HUES64 (cell line): ENCODE data around the gene TAF1C.

Experiments
- H3K27ac ChIP-seq: 2 replicates; pipeline ENCODE4 v1.7.0; 2013; ENCODE audit warnings: low read depth, low read length, inconsistent platforms
- H3K27me3 ChIP-seq: 2 replicates; pipeline ENCODE4 v1.6.1; 2013; ENCODE audit warnings: mild to moderate bottlenecking, low read length; ENCODE audit not compliant: insufficient read depth
- H3K36me3 ChIP-seq: 2 replicates; pipeline ENCODE4 v1.6.1; 2013; ENCODE audit warnings: mild to moderate bottlenecking, low read length; ENCODE audit not compliant: insufficient read depth
- H3K4me1 ChIP-seq: 2 replicates; pipeline ENCODE4 v1.6.1; 2013; ENCODE audit warnings: mild to moderate bottlenecking, low read length, moderate library complexity; ENCODE audit not compliant: insufficient read depth
- H3K4me3 ChIP-seq: 2 replicates; pipeline ENCODE4 v1.5.1; 2013; ENCODE audit warnings: mild to moderate bottlenecking, low read length, moderate library complexity
- H3K9ac ChIP-seq: 2 replicates; pipeline ENCODE4 v1.6.1; 2013; ENCODE audit warnings: mild to moderate bottlenecking, low read depth, low read length
- H3K9me3 ChIP-seq: 2 replicates; pipeline ENCODE4 v1.6.1; 2013; ENCODE audit warnings: low read depth, low read length; ENCODE audit not compliant: insufficient read depth
- WGBS: fragments of 150-250, 120-280 bp; methylation state at CpG from one replicate; pipeline ENCODE4 v1.1.7; 2013; ENCODE audit warnings: missing lambda C conversion rate; 5-methylcytosine and 5-hydroxymethylcytosine counted together

Gene TAF1C

DNA sequence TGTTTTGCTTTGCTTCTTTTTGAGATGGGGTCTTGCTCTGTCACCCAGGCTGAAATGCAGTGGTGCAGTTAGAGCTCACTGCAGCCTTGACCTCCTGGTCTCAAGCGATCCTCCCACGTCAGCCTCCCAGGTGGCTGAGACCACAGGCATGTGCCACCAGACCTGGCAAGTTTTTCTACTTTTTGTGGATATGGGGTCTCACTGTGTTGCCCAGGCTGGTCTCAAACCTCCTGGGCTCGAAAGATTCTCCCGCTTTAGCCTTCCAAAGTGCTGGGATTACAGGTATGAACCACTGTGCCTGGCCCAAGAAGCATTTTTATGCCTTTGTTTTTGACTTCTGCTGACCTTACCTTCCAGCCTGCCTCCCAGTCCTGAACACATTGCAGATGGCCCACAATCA lies 31.6 kb downstream of the TAF1C start:
- Histone ChIP-seq H3K4me3 (no peak overlapping the region), H3K27ac (no peak overlapping the region), H3K9ac (no peak overlapping the region), H3K9me3 (no peaks in the 10 kb centered on the region), H3K36me3 (no peaks in the 10 kb centered on the region), H3K4me1 (peaks cover 8% of the 10 kb centered on the region; the same call in 1 of the 2 replicates), H3K27me3 (no peaks in the 10 kb centered on the region)
- 91% methylated on average over 4 of the region's 4 CpGs for WGBS

DNA sequence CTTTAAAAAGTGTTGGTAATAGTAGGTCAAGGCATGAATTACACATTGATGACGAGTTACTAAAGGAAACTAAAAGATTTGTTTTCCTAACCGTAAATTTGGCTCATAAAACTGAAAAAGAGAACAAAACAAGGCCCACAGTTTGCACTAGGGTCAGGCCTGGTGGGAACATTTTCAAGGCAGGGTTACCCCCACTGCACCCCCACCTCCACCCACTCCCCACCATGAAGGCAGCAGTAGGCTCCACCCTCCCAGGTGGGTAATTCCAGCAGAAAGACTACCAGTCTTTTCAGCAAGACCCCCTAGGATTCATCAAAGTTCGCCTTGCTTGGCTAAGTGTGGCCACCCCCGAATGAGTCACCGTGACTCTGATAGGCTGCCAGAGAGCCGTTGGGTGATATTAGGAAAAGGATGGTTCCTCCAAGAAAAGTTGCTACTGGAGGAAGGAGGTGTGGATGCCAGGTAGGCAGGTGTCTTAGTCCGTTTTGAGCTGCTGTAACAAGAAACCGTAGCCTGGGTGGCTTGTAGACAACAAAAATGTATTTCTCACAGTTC lies 33.1 kb downstream of the TAF1C start:
- H3K9ac ChIP-seq = no peak overlapping the region
- 73% methylated on average over 8 of the region's 8 CpGs for WGBS
- no peaks in the 10 kb centered on the region for H3K9me3 ChIP-seq
- no peaks in the 10 kb centered on the region for H3K27me3 ChIP-seq
- no peak overlapping the region for H3K27ac ChIP-seq
- no peak overlapping the region for H3K4me3 ChIP-seq
- H3K36me3 ChIP-seq = no peaks in the 10 kb centered on the region
- H3K4me1 ChIP-seq = peaks cover 8% of the 10 kb centered on the region; the same call in 1 of the 2 replicates

DNA sequence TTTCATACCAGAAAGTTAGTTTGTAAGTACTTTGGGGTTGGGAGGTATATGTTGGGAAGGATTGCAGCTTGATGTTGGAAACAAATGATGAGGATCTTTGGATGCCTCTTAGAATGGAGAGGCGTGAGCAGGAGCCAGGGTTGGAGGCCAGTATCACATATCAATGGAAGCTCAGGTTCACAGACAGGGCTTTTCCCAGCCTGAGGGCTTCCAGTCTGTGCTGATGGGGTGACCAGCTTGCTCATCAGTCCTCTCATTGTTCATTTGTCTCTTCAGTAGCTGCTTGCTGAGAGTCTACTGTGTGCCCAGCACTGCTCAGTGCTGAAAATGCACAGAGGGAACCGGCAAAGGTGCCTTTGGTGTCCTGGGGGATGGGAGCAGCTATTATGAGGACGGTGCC lies 35.9 kb downstream of the TAF1C start:
- no peaks in the 10 kb centered on the region for H3K36me3 ChIP-seq
- peaks cover 8% of the 10 kb centered on the region; the same call in 1 of the 2 replicates for H3K4me1 ChIP-seq
- H3K27me3 ChIP-seq = peaks cover 12% of the 10 kb centered on the region
- no peak overlapping the region for H3K9ac ChIP-seq
- H3K27ac ChIP-seq = no peak overlapping the region
- WGBS = 81% methylated on average over 3 of the region's 3 CpGs
- H3K9me3 ChIP-seq = no peaks in the 10 kb centered on the region
- no peak overlapping the region for H3K4me3 ChIP-seq

DNA sequence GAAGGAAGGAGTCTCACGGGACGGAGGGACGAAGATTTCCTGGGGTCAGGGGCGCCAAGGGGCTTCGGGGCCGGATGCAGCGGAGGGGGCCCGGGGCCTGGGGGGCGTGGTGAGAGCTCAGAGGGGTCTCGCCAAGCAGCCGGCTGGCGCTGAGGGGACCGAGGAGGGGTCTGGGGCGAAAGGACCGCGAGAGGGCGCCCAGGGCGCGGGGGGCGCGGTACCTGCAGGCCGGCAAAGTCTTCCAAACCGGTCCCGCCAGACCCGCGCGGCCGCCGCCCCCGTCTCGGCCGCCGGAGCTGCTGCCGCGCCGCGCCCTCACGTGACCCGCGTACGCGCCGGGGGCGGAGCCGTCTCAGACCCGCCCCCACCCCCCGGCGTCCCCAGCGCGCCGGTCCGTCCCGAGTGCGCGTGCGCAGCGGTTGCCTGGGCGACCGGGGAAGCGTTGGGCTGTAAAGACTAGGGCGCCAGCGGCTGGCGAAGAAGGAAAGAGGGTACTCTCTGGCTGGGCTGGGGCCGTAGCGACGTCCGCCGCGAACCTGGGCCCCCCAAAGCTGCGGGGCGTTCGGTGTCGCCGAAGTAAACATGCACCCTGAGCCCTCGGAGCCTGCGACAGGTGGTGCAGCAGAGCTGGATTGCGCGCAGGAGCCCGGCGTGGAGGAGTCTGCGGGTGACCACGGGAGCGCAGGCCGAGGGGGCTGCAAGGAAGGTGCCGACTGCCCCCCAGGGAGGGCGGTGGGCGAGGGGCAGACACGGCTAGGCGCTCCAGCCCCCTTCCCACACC lies 41.8 kb downstream of the TAF1C start, which contains the start of the genes DNAAF1 and HSDL1:
DNAAF1 (plus strand) TSS at position 450 of the 781 bp plus-strand sequence; CDS start at position 583, 133 bp downstream.
HSDL1 (minus strand) TSS at position 319 of the 781 bp plus-strand sequence. CDS start 13,856 bp downstream, outside the sequence.
- no peaks in the 10 kb centered on the region for H3K4me1 ChIP-seq
- H3K9me3 ChIP-seq = no peaks in the 10 kb centered on the region
- H3K4me3 ChIP-seq = peak within 1 kb of the TSS; percentile 92
- H3K27me3 ChIP-seq = peaks cover 18% of the 10 kb centered on the region
- peaks cover 3% of the 10 kb centered on the region; the same call in 1 of the 2 replicates for H3K36me3 ChIP-seq
- H3K27ac ChIP-seq = peak within 1 kb of the TSS; percentile 78; the same call in 1 of the 2 replicates
- H3K9ac ChIP-seq = peak within 1 kb of the TSS; percentile 68
- WGBS = under 1% methylated on average over 89 of the region's 89 CpGs

DNA sequence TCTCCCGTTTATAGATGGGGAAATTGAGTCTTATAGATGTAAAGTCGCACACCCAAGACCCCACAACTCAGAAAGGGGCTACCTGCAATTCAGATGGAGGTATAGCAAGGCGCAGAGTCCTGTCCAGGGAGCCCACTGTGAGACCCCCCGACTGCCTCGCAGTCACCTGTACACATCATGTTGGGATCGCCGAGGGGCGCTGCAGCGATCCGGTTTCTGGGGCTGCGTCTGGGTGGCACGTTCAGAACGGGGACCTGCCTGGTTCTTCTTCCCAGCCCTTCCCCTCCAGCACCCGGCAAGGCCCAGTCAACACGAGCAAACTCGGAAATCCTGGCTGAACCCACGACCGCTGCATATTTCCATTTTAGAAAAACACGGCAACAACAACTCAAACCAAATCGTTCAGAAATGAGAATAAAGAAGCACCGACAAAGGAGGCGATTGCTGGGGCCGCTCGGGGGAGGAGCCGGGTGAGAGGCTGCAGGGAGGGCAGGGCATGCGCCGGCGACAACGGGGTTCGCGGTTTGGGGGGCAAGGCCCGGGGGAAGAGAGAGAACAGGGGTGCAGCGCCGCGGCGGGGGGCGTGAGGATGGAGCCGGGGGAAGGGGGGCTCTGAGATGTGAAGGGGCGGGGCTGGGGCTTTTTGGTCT lies 42.5 kb downstream of the TAF1C start:
- peaks cover 4% of the 10 kb centered on the region; the same call in 1 of the 2 replicates for H3K4me1 ChIP-seq
- H3K4me3 ChIP-seq = peak overlapping the region; percentile 92
- peak overlapping the region; percentile 78; the same call in 1 of the 2 replicates for H3K27ac ChIP-seq
- H3K36me3 ChIP-seq = peaks cover 3% of the 10 kb centered on the region; the same call in 1 of the 2 replicates
- no peaks in the 10 kb centered on the region for H3K9me3 ChIP-seq
- H3K27me3 ChIP-seq = peaks cover 18% of the 10 kb centered on the region
- H3K9ac ChIP-seq = peak overlapping the region; percentile 68
- WGBS = 1% methylated on average over 39 of the region's 39 CpGs

DNA sequence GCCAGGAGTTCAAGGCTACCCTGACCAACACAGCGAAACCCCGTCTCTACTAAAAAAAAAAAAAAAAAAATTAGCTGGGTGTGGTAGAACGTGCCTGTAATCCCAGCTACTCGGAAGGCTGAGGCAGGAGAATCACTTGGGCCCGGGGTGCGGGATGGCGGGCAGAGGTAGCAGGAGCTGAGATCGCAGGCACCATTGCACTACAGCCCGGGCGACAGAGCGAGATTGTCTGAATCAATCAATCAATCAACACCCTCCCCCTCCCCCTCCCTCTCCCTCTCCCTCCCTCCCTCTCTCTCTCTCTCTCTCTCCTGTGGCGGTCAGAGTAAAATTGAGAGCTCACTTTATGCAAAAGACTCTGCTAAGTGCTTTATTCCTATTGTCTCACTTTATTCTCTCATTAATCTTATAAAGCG lies 43.1 kb downstream of the TAF1C start:
- 14% methylated on average over 11 of the region's 13 CpGs for WGBS
- Histone ChIP-seq H3K9me3 (no peaks in the 10 kb centered on the region), H3K4me3 (peak overlapping the region; percentile 92), H3K27ac (no peak overlapping the region), H3K9ac (peak overlapping the region; percentile 68; the same call in 1 of the 2 replicates), H3K4me1 (peaks cover 10% of the 10 kb centered on the region), H3K36me3 (peaks cover 3% of the 10 kb centered on the region; the same call in 1 of the 2 replicates), H3K27me3 (peaks cover 18% of the 10 kb centered on the region)

DNA sequence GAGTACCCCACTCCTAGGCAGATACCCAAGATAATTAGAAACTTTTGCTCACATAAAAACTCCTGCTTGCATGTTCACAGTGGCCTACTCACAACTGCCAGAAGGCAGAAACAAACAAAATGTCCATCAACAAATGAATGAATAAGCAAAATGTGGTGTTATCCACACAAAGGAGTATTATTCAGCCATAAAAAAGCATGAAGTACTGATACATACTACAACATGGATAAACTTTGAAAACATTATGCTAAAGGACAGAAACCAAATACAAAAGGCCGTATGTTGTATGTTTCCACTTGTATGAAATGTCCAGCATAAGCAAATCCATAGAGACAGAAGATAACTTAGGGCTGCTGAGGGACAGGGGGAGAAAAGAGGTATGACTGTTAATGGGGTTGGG lies 43.8 kb downstream of the TAF1C start:
- Histone ChIP-seq H3K36me3 (peaks cover 3% of the 10 kb centered on the region; the same call in 1 of the 2 replicates), H3K27me3 (peaks cover 18% of the 10 kb centered on the region), H3K9me3 (no peaks in the 10 kb centered on the region), H3K4me3 (no peak overlapping the region; the same call in 1 of the 2 replicates), H3K9ac (no peak overlapping the region), H3K27ac (no peak overlapping the region), H3K4me1 (peaks cover 17% of the 10 kb centered on the region)
- 100% methylated on average over 1 of the region's 1 CpG for WGBS

DNA sequence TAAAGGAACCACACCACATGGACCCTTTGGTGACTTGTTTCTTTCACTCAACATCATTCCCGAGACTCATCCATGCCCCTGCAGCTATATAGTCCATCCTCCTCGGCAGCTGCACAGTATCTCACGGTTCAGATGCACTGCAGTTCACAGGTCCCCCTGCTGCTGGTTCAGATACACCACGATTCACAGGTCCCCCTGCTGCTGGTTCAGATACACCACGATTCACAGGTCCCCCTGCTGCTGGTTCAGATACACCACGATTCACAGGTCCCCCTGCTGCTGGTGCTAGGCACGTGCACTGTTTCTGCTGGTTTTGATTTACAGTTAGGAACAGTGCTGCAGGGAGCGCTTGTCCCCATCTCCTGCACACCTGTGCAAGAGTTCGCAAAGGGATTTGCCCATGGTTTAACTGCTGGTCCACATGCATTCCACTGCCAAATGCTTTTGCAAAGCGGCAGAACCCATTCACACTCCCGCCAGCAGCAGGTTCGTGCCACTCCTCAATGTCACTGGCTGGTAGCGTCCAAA lies 45.6 kb downstream of the TAF1C start:
- Histone ChIP-seq H3K4me1 (peaks cover 36% of the 10 kb centered on the region), H3K27ac (no peak overlapping the region), H3K9ac (no peak overlapping the region), H3K9me3 (no peaks in the 10 kb centered on the region), H3K4me3 (no peak overlapping the region), H3K36me3 (peaks cover 3% of the 10 kb centered on the region; the same call in 1 of the 2 replicates), H3K27me3 (peaks cover 9% of the 10 kb centered on the region)
- WGBS = 76% methylated on average over 13 of the region's 13 CpGs

DNA sequence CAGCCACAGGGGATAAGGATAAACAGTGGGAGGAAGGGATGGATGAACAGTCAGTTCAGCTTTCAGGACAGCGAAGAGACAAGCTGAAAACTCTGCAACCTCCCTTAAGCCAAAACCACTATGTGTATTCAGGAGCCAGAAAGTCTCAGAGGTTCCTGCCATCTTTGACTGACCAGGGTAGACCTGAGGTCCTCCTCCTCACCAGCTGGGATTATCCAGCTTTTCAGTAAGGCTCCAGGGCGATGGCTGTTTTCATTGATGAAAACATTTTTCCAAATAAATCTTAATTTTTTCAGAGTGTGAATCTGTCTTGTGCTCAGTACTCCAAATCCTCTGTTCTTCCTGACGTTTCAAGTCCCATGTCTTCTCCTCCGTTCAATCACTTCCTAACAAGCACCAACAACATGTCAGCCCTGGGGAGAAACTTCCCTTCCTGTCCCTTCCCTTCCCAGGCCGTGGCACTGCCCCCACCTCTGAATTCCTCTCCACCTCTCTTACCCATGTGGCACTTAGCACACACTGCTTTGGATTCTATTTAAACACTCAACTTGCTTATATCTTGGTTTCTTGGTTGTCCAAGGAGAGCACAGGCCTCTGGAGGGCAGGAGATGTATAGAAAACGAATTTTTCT lies 47.1 kb downstream of the TAF1C start:
- Histone ChIP-seq H3K4me1 (peaks cover 44% of the 10 kb centered on the region), H3K27me3 (no peaks in the 10 kb centered on the region), H3K4me3 (no peak overlapping the region), H3K9me3 (no peaks in the 10 kb centered on the region), H3K36me3 (peaks cover 3% of the 10 kb centered on the region; the same call in 1 of the 2 replicates), H3K9ac (no peak overlapping the region), H3K27ac (no peak overlapping the region)
- WGBS = 84% methylated on average over 6 of the region's 6 CpGs

DNA sequence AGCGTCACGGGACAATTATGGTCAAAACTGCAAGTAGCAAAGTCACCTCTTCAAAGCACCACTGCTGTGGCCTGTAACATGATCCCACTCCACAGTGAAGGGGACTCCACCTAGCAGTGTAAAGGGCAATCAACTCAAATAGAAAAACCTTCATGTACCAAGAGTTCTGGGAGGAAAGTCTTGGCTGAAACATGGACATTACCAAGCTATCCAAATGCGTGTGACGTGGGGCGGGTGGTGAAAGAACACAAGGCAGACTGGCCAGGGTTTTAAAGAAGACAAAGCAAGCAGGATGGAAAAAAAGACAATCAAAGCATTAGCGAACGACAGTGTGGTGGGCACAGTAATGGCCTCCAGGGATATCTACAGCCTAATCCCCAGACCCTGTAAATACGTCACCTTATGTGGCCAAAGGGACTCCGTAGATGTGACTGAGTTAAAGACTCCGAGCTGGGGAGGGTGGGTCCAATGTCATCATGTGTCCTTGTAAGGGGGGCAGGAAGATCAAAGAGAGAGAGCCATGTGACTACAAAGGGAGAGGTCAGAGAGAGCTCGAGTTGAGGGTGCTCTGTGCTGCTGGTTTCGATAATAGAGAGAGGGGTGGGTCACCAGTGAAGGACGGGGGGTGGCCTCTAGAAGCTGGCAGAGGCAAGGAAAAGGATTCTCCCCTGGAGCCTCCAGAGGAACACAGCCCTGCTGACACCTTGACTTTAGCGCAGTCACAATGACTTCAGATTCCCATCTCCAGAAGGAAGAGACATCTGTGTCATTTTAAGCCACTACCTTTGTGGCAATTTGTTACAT lies 47.8 kb downstream of the TAF1C start:
- no peaks in the 10 kb centered on the region for H3K27me3 ChIP-seq
- H3K9me3 ChIP-seq = no peaks in the 10 kb centered on the region
- peak overlapping the region; percentile 8; the same call in 1 of the 2 replicates for H3K27ac ChIP-seq
- peaks cover 44% of the 10 kb centered on the region for H3K4me1 ChIP-seq
- H3K36me3 ChIP-seq = peaks cover 3% of the 10 kb centered on the region; the same call in 1 of the 2 replicates
- H3K4me3 ChIP-seq = 0 out of 2 replicates have a peak overlapping the region, but pooled peaks have one; percentile 3
- peak overlapping the region; percentile 20; the same call in 1 of the 2 replicates for H3K9ac ChIP-seq
- WGBS = 51% methylated on average over 14 of the region's 14 CpGs
